HCEC 1CT (cell line): ENCODE measurements around the gene RPA1.
A peak's percentile ranks its signal among the peaks of the same experiment; 100 is the strongest.
"Not testable (repeated sequence)": the region's sequence is repeated elsewhere in the genome, so short reads cannot be mapped to it uniquely, and the experiment has no call there.

Experiments
- DNase-seq: peaks from one replicate; pipeline ENCODE4 v3.0.0-alpha.2; 2017

RPA1 gene

DNA sequence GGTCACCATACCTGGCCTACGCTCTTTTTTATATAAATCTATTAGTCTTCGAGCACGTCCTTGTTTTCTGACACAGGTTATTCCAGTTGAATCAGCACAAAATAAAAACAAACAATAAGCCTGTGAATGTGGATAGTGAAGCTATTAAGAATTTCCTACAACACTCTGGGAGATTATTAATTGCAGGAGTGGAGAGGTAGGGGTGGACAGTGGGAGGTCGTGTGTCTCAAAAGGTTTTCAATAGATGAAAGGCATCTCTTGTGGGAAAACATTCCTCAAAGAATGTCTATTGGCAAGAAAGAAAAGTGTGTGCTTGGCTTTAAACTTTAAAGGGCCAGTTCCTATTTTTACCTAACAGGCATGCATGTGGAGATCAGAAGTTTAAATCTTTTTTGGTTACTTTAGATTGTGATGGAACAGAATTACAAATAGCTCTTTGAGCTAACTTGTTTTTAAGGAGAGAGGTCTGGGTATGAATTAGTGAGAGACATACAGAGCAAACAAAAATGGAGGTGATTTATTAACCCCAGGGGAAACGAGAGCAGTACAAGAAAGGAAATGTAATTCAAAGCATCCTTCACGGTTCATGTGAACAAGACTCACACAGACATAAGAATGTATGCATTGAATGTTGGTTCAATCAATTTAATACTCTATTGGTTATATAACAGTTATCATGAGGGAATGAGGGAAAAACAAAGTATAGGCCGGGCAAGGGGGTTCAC is 9.1 kb upstream of the RPA1 start:
- DNase-seq: no peak

DNA sequence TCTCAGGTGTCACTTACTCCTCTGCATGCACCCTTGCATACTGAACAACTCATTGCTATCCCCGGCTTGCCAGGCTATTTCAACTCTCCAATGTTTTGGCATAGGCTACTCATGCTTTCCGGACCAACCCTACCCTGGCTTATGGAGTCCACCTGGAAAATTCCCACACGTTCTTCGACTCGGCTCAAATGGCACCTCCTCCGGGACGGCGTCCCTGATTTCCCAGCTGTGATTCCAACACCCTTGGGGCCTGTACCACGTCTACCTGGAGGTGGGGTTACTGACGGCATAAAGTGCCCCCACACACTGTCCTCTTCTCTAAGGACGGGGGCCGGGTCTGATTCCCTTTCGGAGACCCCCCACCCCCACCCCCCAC is 601 bp upstream of the RPA1 start:
- DNase-seq: peak; percentile 9

DNA sequence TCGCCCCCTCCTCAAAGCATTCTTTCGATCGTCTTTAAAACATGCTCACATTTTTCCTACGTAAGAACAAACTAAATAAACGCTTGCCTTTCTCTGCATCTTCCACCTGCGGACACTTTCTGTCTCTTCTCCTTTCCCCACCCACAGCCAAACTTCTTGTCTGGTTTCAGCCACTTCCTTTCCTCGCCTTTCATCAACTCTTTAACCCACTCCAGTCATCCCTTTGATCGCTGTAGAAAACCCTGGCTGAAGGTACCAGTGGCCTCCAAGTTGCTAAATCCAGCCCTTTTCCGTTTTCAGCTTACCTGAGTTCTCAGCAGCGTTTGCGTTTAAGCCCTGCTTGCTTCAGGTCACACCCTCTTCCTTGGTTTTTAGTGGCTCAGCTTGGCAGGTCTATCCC is 483 bp downstream of the RPA1 start:
- DNase-seq: no peak

DNA sequence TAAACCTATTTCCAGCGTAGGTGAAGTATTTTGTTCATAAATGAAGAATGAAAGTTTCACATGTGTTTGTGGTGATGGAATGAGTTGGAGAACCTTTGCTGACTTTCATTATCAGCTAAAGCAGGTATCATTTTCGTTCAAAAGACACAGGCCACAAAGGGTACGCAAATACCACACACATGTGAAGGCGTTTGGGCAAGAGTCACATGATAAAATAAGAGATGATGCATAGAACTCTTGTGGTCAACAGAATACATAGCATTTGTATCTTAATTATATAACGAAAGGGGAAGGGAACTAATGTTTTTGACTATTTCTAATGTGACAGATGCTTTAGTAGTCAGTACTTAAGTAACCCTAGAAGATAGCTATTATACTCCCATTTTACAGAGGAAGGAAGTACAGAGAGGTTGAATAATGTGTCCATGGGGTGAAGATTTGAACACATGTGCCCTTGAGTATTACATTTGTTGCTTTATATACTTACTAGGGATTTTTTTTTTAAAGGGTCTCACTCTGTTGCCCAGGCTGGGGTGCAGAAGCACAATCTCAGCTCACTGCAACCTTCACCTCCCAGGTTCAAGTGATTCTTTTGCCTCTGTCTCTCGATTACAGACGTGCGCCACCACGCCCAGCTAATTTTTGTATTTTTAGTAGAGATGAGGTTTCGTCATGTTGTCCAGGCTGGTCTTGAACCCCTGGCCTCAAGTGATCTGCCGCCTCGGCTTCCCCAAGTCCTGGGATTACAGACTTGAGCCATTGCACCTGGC is 4.8 kb downstream of the RPA1 start:
- DNase-seq: no peak

DNA sequence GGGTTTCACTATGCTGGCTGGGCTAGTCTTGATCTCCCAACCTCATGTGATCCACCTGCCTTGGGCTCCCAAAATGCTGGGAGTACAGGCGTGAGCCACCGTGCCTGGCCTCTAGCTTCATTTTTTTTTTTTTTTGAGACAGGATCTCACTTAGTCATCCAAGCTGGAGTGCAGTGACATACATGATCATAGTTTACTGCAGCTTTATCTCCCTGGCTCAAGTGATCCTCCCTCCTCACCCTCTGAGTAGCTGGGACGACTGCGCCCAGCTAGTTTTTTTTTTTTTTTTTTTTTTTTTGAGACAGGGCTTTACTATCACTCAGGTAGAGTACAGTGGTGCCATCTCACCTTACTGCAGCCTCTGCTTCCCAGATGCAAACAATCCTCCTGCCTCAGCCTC is 9.7 kb downstream of the RPA1 start:
- no peak for DNase-seq

DNA sequence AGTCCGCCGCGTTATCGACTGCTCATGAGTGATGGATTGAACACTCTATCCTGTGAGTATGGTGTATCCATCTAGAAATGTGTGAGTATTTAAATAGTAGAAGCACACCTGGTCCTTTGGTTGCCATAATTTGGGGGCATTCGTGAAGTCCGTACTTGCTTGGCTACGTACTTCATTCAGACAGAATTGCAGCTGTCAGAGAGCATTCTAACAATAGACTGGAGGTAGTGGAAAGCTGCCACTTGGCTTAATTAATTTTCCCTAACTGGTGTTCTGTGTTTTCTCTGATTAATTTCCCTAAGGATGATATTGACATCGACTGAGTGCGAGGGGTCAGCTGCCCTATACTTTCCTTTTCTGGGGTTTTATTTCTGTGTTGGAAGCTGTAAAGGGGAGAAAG is 14.1 kb downstream of the RPA1 start:
- DNase-seq: no peak

DNA sequence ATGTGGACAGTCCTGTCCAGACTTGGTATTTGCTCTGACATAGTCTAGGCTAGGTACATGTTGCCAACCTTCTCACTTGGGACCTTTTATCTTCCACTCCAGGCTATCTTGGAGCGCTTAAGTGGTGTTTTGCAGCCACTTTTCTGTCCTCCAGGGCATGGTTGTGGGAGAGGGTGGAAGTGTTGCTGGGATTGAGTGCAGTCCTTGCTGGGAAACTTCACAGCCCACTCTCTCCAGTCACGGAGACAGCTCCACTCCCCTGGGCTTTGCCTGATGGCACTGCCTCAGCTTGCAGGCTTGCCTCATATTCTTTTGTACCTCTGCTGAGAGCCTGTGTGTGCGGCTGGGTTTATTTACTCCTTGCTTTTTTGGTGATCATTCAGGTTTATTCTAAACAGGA is 17.4 kb downstream of the RPA1 start:
- no peak for DNase-seq

DNA sequence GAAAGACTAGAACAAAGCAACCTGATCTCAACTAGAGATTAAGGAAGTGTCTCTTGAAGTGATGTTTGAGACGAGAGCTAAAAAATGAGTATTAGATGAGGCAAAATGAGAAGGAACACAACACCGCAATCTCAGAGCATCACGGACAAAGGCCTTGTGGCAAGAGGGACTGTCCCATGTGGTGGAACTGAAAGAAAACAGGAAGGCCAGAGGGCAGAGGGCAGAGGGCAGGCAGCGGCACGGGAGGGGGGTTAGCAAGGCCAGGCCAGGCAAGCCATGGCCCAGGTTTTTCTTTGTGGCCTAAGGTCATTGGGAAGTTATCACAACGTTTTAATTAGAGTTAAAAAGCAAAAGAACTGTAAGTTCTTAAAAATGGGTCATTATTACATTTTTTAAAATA is 22.5 kb downstream of the RPA1 start:
- DNase-seq: no peak

DNA sequence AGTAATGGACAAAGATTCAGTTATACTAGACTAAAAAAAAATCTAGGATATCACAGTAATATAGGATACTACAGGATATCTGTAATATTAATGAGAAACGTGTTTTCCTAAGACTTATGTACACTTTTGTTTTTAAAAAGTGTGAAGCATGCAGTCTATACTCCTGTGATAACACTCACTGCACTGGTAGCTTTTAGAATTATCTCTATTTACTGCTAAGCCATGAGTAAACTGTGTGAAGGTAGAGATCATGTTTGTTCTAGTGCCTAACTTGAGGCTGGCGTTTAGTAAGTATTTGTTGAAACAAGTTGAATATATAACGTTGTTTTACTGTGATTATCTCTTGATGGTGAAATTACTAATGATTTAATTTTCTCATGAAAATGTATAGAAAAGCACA is 23.9 kb downstream of the RPA1 start:
- no peak for DNase-seq

DNA sequence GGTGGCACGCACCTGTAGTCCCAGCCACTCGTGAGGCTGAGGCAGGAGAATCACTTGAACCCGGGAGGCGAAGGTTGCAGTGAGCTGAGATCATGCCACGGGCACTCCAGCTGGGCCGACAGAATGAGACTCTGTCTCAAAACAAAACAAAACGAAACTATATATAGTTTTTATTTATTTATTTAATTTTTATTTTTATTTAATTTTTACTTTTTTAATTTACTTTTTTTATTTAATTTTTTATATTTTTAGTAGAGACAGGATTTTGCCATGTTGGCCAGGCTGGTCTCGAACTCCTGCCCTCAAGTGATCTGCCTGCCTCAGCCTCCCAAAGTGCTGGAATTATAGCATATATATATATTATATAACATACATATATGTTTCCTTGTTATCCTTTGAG is 26.7 kb downstream of the RPA1 start:
- not testable (repeated sequence) for DNase-seq

DNA sequence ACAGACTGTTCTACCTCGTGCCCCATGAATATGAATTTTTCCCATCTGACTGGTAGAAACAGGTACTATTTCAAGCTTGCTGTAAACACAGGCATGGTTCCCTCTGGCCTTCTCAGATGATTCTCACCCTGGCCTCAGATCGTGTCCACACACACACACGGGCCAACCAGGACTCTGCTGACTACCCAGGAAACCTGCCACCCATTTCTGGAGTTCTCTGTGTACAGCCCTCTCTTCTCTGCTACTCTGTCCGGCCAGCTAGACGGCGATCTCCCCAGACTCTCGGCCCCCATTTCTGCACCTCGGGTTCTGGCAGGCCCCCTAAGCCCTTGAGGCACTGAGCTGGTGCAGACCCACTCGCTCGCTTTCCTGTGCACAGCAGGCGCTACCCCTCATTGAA is 31.2 kb downstream of the RPA1 start:
- DNase-seq: no peak

DNA sequence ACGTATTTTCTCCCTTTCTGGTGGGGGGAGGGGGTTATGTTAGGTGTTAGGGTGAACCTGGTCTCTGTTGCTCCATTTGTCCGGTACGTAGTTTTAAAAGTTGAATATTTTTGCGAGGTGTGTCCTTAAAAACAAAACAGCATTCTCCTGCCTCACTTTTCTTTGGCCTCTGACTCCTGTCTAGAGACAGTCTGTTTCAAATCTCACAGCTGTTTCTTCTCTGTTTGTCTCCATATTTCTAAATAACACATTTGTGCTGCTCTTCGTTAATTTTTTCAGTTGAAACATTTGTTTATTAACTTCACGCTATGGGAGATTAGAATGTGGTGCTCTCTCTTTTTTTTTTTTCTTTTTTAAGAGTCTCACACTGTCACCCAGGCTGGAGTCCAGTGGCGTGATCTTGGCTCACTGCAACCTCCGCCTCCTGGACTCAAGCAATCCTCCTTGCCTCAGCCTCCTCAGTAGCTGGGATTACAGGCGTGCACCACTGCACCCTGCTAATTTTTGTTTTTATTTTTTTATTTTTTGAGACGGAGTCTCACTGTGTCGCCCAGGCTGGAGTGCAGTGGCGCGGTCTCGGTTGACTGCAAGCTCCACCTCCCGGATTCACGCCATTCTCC is 31.7 kb downstream of the RPA1 start:
- DNase-seq: no peak

DNA sequence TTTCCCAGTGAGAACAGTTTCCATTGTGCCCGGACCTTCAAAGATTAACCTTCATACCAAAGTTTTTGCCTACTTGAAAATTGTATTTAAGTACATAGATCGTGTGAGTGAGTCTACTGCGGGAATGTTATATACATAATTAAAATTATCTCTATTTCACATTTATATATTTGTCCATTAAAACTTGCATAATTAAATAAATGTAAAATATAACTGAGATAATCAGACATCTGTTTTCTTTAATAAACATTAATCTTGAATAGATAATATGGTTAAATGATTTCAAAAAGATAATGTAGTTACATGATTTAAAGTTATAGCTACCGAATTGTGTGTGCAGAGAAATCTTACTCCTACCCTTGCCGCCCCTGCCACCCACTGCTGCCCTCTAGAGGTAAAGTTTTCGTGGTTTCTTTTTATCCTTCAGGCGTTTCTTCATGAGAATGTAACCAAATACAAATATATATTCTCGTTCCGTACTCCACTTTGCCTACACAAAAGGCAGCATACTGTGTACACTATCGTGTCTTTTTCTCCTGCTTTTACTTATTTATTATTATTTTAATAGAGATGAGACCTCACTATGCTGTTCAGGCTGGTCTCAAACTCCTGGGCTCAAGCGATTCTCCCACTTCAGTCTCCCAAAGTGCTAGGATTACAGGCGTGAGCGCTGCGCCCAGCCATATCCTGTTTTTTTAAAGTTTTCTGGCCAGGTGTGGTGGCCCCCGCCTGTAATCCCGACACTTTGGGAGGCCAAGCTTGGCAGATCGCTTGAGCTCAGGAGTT is 35.6 kb downstream of the RPA1 start:
- peak; percentile 4 for DNase-seq

DNA sequence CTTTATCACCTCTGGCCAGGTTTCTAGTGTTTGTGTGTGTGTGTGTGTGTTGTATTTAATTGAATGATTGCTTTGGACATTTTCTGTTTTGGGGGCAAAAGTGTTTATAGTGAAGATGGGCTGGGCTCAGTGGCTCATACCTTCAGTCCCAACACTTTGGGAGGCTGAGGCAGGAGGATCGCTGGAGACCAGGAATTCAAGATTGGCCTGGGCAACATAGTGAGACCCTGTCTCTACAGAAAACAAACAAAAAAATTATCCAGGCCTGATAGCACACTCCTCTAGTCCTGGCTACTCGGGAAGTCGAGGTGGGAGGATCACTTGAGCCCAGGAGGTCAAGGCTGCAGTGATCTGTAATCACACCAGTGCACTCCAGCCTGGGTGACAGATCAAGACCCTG is 37.5 kb downstream of the RPA1 start:
- no peak for DNase-seq

DNA sequence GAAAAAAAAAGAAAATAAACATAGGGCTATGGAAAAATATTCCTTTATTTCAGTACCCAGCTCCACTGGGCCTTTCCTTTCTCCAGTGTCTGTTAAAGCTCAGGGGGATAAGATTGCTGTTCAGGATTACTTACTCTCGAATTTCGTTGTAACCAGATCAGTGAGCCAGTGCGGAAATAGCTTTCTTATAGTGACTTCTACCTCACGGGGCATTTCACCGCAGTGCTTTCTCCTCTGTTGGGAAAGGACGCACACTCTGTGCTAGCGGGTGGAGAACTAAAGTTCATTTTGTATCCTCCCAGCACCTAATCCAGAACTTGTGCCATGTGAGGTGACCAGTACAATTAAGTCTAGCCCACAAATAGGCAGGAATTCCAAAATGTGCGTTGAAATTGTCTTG is 38.3 kb downstream of the RPA1 start:
- DNase-seq: no peak

DNA sequence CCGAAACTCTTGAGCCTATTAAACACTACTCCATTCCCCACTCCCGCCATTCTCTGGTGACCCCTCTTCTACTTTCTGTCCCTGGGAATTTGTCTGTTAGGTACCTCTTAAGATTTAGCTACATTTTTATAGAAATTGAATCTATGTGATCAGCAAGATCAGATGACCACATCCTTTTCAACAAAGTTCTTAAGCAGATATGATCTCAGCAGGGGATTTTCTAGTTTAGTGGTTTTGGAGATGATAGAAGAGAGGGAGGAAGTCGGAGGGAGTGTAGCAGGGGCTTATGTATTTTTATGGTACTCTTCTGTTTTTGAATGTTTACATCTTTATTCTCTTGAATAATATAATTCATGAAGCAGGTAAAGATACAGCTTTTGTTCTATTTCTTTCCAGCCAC is 40.8 kb downstream of the RPA1 start:
- DNase-seq: no peak

DNA sequence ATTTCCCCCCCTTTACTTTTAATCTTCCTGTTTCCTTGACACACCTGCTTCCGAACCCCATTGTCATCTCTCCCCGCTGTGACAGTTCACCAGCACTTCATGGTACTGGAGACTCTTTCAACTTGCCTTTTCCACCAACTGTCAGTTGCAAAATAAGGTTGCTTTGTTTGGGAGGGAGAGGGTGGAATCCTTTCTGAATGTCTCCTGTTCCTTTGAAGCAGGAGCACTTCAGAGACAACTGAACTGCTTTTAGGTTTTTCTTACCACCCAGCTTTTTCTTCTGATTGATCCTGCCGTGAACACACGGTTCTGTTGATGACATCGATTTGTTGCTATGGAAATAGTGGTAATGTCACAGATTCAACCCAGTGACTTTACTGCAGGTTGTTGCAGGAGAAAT is 42.0 kb downstream of the RPA1 start:
- no peak for DNase-seq

DNA sequence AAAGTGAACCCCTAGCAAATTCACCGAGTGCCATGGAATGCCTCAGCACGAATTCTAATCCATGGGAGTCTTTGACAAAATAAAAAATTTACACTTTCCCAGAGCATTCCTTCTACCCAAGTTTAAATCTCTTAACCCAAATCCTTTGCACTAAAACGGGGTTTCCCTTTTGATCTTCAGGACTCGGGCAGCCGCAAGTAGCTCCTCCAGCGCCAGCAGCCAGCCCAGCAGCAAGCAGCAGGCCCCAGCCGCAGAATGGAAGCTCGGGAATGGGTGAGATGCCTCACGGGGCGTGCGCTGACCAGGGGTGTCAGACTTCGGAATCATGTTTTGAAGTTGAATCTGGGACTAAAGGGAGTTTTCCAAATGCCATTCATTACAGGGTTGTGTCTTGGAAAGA is 42.4 kb downstream of the RPA1 start:
- no peak for DNase-seq

DNA sequence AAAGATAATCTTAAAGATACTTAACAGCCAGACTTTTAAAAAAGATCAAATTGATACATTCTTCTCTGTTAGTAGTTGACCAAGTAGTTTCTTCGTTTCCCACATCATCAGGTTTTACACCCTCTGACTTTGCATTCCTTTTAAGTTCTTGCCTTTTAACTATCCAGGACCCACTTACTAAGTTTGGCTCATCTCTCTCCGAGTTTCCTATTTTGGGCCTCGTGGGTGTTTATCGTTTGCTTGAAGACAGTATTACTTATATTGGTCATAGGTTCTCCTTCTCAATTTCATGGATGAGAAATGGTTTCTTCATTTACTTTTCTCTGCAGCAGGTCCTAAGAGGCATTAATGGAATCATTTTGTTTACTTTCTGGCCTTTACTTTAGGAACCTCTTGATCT is 43.2 kb downstream of the RPA1 start:
- DNase-seq: no peak

DNA sequence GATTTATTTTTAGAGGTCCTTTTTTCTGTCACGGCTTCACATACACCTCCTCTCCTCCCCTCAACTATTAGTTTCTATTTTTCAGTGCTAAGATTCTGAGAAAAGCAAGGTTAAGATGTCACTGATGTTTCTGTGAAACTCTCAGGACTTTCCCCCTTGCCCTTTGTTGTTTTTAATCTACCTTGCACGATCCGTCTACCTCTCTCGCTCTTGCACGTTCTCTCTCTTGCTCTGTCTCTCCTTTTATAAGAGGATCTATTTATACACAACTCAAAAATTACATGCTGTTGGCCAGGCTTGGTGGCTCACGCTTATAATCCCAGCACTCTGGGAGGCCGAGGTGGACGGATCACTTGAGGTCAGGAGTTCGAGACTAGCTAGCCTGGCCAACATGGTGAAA is 43.6 kb downstream of the RPA1 start:
- no peak for DNase-seq

DNA sequence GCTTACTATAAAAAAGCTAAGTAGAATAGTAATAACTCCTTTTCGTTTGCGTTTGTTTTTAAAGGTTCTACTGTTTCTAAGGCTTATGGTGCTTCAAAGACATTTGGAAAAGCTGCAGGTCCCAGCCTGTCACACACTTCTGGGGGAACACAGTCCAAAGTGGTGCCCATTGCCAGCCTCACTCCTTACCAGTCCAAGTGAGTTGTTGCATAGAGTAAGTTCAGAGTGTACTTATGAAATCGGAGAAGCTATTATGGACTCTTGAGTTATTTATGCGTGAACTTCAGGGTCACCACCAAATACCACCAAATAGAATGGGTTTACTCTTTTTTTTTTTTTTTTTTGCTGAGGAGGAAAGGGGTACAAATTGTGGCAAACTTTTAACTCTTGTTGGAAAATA is 45.8 kb downstream of the RPA1 start:
- no peak for DNase-seq

DNA sequence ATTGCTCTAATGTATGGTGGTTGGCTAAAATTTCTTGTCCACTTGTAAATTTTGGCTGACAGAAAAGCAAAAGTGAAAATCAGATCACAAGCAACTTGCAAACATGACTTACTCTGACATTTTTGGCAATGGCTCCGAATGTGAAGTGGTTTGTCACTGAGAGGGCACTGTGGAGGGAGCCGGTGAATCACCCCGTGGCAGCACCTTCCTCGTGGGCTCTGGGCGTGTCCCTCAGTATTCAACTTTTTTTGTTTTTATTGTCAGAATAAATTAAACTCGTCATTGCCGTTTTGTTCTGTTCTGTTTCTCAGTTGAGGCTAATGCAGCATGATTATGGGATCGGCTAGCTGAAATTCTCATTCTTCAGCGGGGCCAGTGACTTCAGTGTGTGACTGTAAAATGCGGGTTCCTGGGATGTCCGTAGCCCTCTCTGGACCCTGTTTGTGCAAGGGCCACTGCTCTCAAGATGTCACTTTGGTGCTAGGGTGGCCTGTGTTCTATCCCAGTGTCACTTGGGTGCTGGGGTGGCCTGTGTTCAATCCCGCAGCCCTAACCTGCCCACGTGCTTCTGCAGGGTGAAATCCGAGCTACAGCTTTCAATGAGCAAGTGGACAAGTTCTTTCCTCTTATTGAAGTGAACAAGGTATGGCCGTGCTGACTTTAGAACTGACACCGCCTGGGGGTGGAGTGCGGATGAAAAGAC is 48.8 kb downstream of the RPA1 start:
- no peak for DNase-seq
